Smooth muscle cell (in vitro differentiated cells): Measurements from ENCODE around the gene MOCS2. TPM values are rescaled to one million over a fixed set of nuclear protein-coding genes. Genes with fewer than 3 reads are reported as not detected.

Source experiments
- polyA plus RNA-seq: library from polyadenylated mRNA; unstranded; fragments of >200 nt; fragmentation: Nextera tagmentation; extraction: Ambion mirVana; gene quantifications from 2 replicates; pipeline ENCODE4 v1.2.1, GENCODE V29; 2016
- total RNA-seq: library from RNA; depleted of rRNA; stranded (reverse); fragments of >200 nt; gene quantifications from 2 replicates; pipeline ENCODE4 v1.2.3, GENCODE V29; 2014

The MOCS2 gene
- total and polyA plus RNA-seq, 2 experiments from 2014 or later = 44.8 to 56.3 TPM

Other genes starting within 250 kb of the MOCS2 start
- 16.4 and 19.2 TPM in 2 replicates for gene ITGA2, start 120.4 kb downstream of the MOCS2 start, total RNA-seq
- gene ITGA2, start 120.4 kb downstream of the MOCS2 start, polyA plus RNA-seq = 1.5 and 5.4 TPM in 2 replicates